ENCODE measurements around the gene MAP6. TPM values are rescaled to one million over a fixed set of nuclear protein-coding genes. Genes with fewer than 3 reads are reported as not detected.

Gene MAP6
- total RNA-seq, 1 donor from 2014 or later, result 6.9 TPM

DNA sequence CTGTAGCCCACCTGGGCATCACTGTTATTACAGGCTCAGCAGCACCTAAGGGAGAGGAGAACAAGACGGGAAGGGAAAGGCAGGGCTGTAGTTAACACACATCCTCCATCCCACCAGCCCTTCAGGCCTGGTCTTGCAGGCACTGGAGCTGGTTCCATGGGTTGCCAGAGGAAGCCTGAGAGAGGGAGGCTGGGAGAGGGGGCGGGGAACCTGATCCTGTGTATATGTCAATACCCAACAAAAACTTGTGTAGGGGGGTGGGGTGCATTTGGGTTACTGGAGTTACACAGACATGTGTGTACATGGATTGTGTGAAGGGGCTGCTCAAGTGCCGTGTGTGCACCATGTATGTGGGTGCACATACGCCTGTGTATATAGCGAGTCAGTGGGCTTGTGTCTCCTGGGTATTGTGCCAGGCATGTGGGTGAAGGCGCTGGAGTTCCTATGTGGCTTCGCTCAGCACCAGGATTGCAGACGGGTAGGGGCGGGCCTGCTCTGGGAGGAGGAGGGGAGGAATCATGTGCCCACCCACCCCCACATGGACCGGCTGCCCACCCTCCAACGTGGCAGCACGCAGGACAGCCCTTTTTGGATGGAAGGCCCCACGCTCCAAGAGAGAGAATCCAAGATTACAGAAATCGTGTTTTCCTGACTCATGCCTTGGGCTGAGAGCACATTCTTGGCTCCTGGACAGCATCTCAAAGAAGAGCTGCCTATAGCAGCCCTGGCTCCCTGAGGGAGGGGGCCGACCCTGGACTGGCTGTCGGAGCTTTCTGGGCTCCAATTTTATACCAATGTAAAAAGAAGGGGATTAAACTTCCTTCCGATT, 111.0 kb downstream of the MAP6 start:
- peaks cover 71% of the 10 kb centered on the region for H3K4me1 ChIP-seq

DNA sequence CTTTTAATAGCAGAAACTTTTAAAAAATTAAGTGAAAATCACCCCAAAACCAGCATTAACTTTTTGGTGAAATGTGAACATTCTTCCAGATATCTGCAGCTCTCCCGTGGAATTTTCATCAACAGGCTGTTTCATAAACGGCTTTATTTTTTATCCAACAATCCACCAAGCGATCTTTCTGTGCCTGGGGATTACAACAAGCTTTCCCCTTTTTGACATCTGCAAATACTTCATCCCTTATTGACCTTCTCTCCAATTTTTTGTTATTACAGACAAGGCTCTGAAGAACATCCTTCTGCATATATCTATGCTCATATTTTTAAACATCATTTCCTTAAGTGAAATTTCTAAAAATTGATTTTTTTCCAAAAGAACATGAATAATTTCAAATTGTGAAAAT, 112.6 kb downstream of the MAP6 start:
- Histone ChIP-seq H3K27me3 (no peaks in the 10 kb centered on the region), H3K4me1 (peaks cover 65% of the 10 kb centered on the region), H3K27ac (peak overlapping the region; percentile 84), H3K4me3 (no peak overlapping the region), H3K9me3 (no peaks in the 10 kb centered on the region), H3K36me3 (no peaks in the 10 kb centered on the region)
- no peak for DNase-seq (ENCODE audit: extremely low spot score in 2 of 2)
- TF ChIP-seq POLR2A (IDR thresholded peaks at IDR 0.05) (no peak), CTCF (IDR thresholded peaks at IDR 0.05) (no peak), POLR2AphosphoS5 (IDR thresholded peaks at IDR 0.05; ENCODE audit: insufficient read depth in 1 of 2, low read depth in 1 of 2) (no peak)
- intact Hi-C loops (cut with DNase I), result loop anchor here (10.0 kb wide), 1 partner anchor 109 kb away; the partner anchor contains the start of gene MAP6

More for the DNA sequence above, 111.0 kb downstream of the MAP6 start:
- no peaks in the 10 kb centered on the region for H3K9me3 ChIP-seq
- intact Hi-C loops (cut with DNase I), result loop anchor here (10.0 kb wide), 1 partner anchor 107 kb away; the partner anchor contains the start of gene MAP6
- DNase-seq (ENCODE audit: extremely low spot score in 2 of 2), result no peak
- H3K36me3 ChIP-seq, result no peaks in the 10 kb centered on the region
- H3K27me3 ChIP-seq, result no peaks in the 10 kb centered on the region
- H3K4me3 ChIP-seq, result peak overlapping the region; percentile 10 to 41
- no peak for TF ChIP-seq CTCF (IDR thresholded peaks at IDR 0.05)
- TF ChIP-seq POLR2A (IDR thresholded peaks at IDR 0.05), result no peak
- peak; percentile 77 to 79 for TF ChIP-seq POLR2AphosphoS5 (IDR thresholded peaks at IDR 0.05; ENCODE audit: insufficient read depth in 1 of 2, low read depth in 1 of 2)
- H3K27ac ChIP-seq, result peak overlapping the region; percentile 99

DNA sequence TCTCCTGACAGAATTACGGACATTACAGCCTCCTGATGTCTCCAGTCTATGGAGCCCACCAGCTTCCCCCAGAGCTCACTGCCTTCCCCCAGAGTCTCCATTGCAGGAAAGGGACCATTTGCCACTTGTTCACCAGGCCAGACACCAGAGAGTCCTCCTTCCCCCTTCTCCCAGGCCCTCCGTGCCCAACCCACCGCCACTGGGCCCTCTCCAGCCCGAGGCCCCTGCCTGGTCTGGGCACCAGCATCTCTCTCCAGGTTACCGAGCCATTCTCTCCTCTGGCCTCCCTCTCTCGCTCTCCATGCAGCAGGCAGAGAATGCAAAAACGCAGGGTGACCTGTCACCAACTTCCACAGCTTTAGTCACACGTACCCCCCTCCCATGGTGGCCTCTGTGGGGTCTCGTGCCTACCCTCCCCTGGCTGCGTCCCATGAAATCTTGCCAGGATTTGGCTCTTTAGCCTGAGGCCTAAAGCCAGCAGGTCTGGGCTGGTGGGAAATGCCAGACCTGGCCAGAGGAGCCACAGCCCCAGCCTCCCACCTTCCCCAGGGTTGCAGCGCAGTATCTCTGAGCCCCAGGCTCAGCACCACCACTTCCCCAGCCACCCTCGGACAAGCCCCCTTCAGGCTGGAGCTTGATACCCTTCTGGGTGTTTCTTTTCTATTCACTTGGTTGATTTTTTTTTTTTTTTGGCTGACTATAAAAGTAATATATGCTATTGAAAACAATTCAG, 113.6 kb downstream of the MAP6 start:
- intact Hi-C loops (cut with DNase I), result loop anchor here (10.0 kb wide), 1 partner anchor 110 kb away; the partner anchor contains the start of gene MAP6
- no peaks in the 10 kb centered on the region for H3K9me3 ChIP-seq
- peak overlapping the region; percentile 14 to 28 for H3K4me3 ChIP-seq
- TF ChIP-seq POLR2A (IDR thresholded peaks at IDR 0.05) (no peak), POLR2AphosphoS5 (IDR thresholded peaks at IDR 0.05; ENCODE audit: insufficient read depth in 1 of 2, low read depth in 1 of 2) (no peak), CTCF (IDR thresholded peaks at IDR 0.05) (no peak)
- no peaks in the 10 kb centered on the region for H3K27me3 ChIP-seq
- peak overlapping the region; percentile 84 for H3K27ac ChIP-seq
- H3K4me1 ChIP-seq, result peaks cover 54% of the 10 kb centered on the region
- H3K36me3 ChIP-seq, result no peaks in the 10 kb centered on the region
- no peak for DNase-seq (ENCODE audit: extremely low spot score in 2 of 2)

DNA sequence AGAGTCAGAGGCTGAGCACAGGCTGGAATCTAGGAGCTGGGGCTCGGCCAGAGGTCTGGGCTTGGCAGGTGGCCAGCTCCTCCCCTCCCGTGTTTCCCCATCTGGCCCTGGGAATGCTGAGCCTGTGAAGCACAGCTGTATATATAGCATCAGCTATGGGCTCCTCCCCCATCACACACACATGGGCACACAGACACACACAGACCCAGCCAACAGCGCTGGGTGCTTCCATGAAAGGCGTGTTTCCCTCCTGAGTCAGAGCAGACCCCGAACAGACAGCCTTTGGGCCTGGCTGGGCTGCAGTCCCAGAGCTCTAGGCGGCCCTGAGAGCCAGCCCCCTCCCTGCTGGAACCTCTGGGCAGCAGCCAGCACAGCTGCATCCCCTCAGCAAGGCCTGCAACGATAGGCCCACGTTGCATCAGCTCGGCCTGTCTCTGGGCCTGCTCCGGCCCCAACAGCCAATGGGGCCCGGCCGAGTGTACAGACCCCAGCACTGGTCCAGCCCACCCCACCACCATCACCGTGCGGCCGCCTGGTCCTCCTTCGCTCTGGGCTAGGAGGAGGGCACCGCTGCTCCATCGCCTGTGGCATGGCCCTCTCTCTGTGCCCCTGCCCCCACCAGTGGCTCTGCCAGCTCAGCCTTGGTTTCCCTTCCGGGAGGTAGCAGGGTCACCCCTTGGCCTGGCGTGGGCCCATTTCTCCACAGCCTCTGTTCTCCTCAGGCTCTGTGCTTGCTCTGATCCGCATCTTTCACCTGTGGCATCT, 114.4 kb downstream of the MAP6 start:
- TF ChIP-seq POLR2AphosphoS5 (IDR thresholded peaks at IDR 0.05; ENCODE audit: insufficient read depth in 1 of 2, low read depth in 1 of 2) (peak; percentile 86 to 97), POLR2A (IDR thresholded peaks at IDR 0.05) (peak in 1 of 2 donors; percentile 44), CTCF (IDR thresholded peaks at IDR 0.05) (no peak)
- Histone ChIP-seq H3K27ac (peak overlapping the region; percentile 84), H3K27me3 (no peaks in the 10 kb centered on the region), H3K4me3 (peak overlapping the region; percentile 14 to 28), H3K4me1 (peaks cover 46% of the 10 kb centered on the region), H3K9me3 (no peaks in the 10 kb centered on the region), H3K36me3 (no peaks in the 10 kb centered on the region)
- intact Hi-C loops (cut with DNase I), result loop anchor here (10.0 kb wide), 1 partner anchor 110 kb away; the partner anchor contains the start of gene MAP6
- peak in 1 of 2 donors; percentile 97 for DNase-seq (ENCODE audit: extremely low spot score in 2 of 2)
